ENCODE data around the gene SLC6A7.

SLC6A7 gene

DNA sequence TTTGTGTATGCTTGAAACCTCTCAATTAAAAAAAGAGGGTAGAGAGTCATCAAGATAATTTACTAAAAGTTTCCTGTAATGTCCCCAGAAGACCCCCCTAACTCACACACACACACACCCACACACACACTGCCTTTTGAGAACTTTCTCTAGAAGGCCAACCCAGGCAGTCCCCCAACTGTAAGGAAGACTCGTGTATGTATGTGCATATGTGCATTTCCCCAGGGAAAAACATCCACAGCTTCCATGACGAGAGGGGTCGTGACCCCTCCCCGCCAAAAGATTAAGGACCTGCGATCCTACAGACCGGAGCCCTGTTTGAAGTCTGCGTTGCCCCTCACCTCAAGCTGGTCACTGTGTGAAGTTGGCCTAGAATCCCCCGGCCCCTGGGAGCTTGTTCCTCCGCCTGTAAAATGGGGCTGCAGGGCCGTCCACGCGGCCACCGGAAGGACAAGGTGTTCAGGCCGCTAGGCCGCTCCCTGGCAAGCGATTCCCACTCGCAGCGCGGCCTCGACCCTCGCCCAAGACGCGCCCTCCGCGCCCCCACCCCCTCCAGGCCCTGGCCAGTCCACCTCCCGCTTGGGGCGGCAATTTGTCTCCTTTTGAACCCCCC is 23.7 kb upstream of the SLC6A7 start:
- H3K4me3 ChIP-seq (ENCODE audit: low read length): no peak overlapping the region
- H3K9ac ChIP-seq (ENCODE audit: low read depth, low read length): no peak overlapping the region

DNA sequence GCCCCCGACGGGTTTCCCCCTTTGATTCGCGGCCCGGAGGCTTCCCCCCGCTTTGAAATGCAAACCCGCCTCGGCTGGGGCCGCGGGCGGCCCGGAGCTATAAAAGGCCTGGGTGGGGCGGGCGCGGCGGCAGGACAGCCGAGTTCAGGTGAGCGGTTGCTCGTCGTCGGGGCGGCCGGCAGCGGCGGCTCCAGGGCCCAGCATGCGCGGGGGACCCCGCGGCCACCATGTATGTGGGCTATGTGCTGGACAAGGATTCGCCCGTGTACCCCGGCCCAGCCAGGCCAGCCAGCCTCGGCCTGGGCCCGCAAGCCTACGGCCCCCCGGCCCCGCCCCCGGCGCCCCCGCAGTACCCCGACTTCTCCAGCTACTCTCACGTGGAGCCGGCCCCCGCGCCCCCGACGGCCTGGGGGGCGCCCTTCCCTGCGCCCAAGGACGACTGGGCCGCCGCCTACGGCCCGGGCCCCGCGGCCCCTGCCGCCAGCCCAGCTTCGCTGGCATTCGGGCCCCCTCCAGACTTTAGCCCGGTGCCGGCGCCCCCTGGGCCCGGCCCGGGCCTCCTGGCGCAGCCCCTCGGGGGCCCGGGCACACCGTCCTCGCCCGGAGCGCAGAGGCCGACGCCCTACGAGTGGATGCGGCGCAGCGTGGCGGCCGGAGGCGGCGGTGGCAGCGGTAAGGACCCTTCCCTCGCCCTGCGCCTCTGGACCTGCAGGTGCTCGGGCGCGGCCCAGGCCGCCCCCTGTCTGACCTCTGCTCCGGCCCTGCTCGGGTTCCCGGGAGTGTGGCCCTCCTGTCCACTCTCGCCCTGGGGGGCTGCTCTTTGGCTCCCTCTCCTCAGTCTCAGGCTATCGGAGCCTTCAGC is 23.0 kb upstream of the SLC6A7 start, which contains the start of gene CDX1:
Gene CDX1 (plus strand): TSS at position 129 of the 862 bp plus-strand sequence. CDS start 99 bp downstream, at position 228.
- Histone ChIP-seq H3K9ac (ENCODE audit: low read depth, low read length) (no peak within 1 kb of the TSS), H3K4me1 (ENCODE audit: control insufficient read depth, insufficient read depth, low read length) (peaks cover 8% of the 10 kb centered on the region)

More for the DNA sequence above, 23.7 kb upstream of the SLC6A7 start:
- Histone ChIP-seq H3K4me2 (ENCODE audit: low read length) (no peak overlapping the region), H3K4me1 (ENCODE audit: control insufficient read depth, insufficient read depth, low read length) (peaks cover 10% of the 10 kb centered on the region), H3K27me3 (ENCODE audit: control insufficient read depth, insufficient read depth, low read length) (peaks cover 23% of the 10 kb centered on the region), H3K36me3 (ENCODE audit: insufficient read depth, low read length) (no peaks in the 10 kb centered on the region), H3K9me3 (replicated peaks; ENCODE audit: low read length) (no peaks in the 10 kb centered on the region)

GRCh38 chr5:150167512-150167850 is 22.4 kb upstream of the SLC6A7 start:
- H3K9me3 ChIP-seq (replicated peaks; ENCODE audit: low read length): no peaks in the 10 kb centered on the region
- H3K36me3 ChIP-seq (ENCODE audit: insufficient read depth, low read length): no peaks in the 10 kb centered on the region
- no peak overlapping the region for H3K4me3 ChIP-seq (ENCODE audit: low read length)
- no peak overlapping the region for H3K9ac ChIP-seq (ENCODE audit: low read depth, low read length)
- no peak overlapping the region for H3K4me2 ChIP-seq (ENCODE audit: low read length)
- peaks cover 29% of the 10 kb centered on the region for H3K27me3 ChIP-seq (ENCODE audit: control insufficient read depth, insufficient read depth, low read length)
- peaks cover 8% of the 10 kb centered on the region for H3K4me1 ChIP-seq (ENCODE audit: control insufficient read depth, insufficient read depth, low read length)

More for the DNA sequence above, 23.0 kb upstream of the SLC6A7 start, which contains the start of gene CDX1:
- Histone ChIP-seq H3K36me3 (ENCODE audit: insufficient read depth, low read length) (no peaks in the 10 kb centered on the region), H3K4me2 (ENCODE audit: low read length) (no peak within 1 kb of the TSS), H3K9me3 (replicated peaks; ENCODE audit: low read length) (no peaks in the 10 kb centered on the region), H3K27me3 (ENCODE audit: control insufficient read depth, insufficient read depth, low read length) (peaks cover 27% of the 10 kb centered on the region), H3K4me3 (ENCODE audit: low read length) (no peak within 1 kb of the TSS)

GRCh38 chr5:150167908-150168307 is 22.0 kb upstream of the SLC6A7 start:
- peaks cover 33% of the 10 kb centered on the region for H3K27me3 ChIP-seq (ENCODE audit: control insufficient read depth, insufficient read depth, low read length)
- H3K9ac ChIP-seq (ENCODE audit: low read depth, low read length): no peak overlapping the region

DNA sequence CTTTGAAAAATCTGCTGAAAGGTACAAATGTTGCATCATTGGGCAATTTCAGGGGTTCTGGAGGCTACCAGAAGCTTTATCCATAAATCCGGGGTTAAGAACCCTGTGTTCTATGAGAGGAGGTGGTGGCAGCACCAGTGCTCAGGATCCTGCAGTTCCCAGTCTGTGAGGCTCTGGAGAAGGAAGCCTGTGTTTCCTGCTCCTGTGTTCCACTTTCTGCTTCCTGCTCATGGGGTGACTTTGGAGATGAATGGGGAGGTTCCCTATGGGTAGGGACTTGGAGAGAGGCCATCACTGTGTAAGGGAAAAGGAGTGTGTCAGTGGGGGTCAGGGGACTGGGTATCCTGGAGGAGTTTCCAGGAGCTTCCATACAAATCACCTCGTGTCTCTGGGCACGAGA is 21.0 kb upstream of the SLC6A7 start:
- no peak overlapping the region for H3K4me2 ChIP-seq (ENCODE audit: low read length)
- H3K27me3 ChIP-seq (ENCODE audit: control insufficient read depth, insufficient read depth, low read length): peaks cover 42% of the 10 kb centered on the region
- peaks cover under 1% of the 10 kb centered on the region for H3K4me1 ChIP-seq (ENCODE audit: control insufficient read depth, insufficient read depth, low read length)
- no peaks in the 10 kb centered on the region for H3K36me3 ChIP-seq (ENCODE audit: insufficient read depth, low read length)
- no peaks in the 10 kb centered on the region for H3K9me3 ChIP-seq (replicated peaks; ENCODE audit: low read length)
- no peak overlapping the region for H3K4me3 ChIP-seq (ENCODE audit: low read length)
- H3K9ac ChIP-seq (ENCODE audit: low read depth, low read length): no peak overlapping the region

More at GRCh38 chr5:150167908-150168307, 22.0 kb upstream of the SLC6A7 start:
- Histone ChIP-seq H3K9me3 (replicated peaks; ENCODE audit: low read length) (no peaks in the 10 kb centered on the region), H3K4me3 (ENCODE audit: low read length) (no peak overlapping the region), H3K4me2 (ENCODE audit: low read length) (no peak overlapping the region), H3K4me1 (ENCODE audit: control insufficient read depth, insufficient read depth, low read length) (peaks cover 8% of the 10 kb centered on the region), H3K36me3 (ENCODE audit: insufficient read depth, low read length) (no peaks in the 10 kb centered on the region)

- H3K4me3 ChIP-seq (ENCODE audit: low read length): no peak overlapping the region
- peaks cover 42% of the 10 kb centered on the region for H3K27me3 ChIP-seq (ENCODE audit: control insufficient read depth, insufficient read depth, low read length)
- no peak overlapping the region for H3K4me2 ChIP-seq (ENCODE audit: low read length)
- no peak overlapping the region for H3K9ac ChIP-seq (ENCODE audit: low read depth, low read length)
- no peaks in the 10 kb centered on the region for H3K9me3 ChIP-seq (replicated peaks; ENCODE audit: low read length)
- no peaks in the 10 kb centered on the region for H3K36me3 ChIP-seq (ENCODE audit: insufficient read depth, low read length)
- no peaks in the 10 kb centered on the region for H3K4me1 ChIP-seq (ENCODE audit: control insufficient read depth, insufficient read depth, low read length)
These were observed 17.7 kb upstream of the SLC6A7 start for GRCh38 chr5:150172145-150172544.

DNA sequence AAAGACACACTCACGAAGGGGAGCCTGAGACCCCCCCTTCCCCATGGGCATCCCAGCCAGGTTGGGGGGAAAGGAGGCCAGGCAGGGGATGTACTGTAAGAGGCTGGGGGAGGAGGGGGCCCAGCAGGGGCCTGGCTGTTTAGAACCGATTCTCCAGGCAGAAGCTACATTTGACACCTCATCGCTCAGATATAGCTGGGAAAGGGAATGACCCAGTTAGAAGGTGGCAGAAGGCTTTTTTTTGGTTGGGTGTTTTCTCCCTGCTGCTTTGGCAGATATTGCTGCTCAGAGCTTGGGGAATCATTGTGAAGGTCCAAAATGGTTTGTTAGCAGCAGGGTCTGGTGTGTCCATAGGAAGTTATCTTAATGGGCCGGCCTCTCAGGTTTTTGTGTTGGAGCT is 17.3 kb upstream of the SLC6A7 start:
- no peak overlapping the region for H3K4me3 ChIP-seq (ENCODE audit: low read length)
- H3K4me1 ChIP-seq (ENCODE audit: control insufficient read depth, insufficient read depth, low read length): no peaks in the 10 kb centered on the region
- no peaks in the 10 kb centered on the region for H3K36me3 ChIP-seq (ENCODE audit: insufficient read depth, low read length)
- no peak overlapping the region for H3K9ac ChIP-seq (ENCODE audit: low read depth, low read length)
- H3K9me3 ChIP-seq (replicated peaks; ENCODE audit: low read length): no peaks in the 10 kb centered on the region
- peaks cover 42% of the 10 kb centered on the region for H3K27me3 ChIP-seq (ENCODE audit: control insufficient read depth, insufficient read depth, low read length)
- H3K4me2 ChIP-seq (ENCODE audit: low read length): no peak overlapping the region

GRCh38 chr5:150173161-150173560 is 16.7 kb upstream of the SLC6A7 start:
- no peak overlapping the region for H3K4me2 ChIP-seq (ENCODE audit: low read length)
- H3K4me1 ChIP-seq (ENCODE audit: control insufficient read depth, insufficient read depth, low read length): no peaks in the 10 kb centered on the region
- peaks cover 42% of the 10 kb centered on the region for H3K27me3 ChIP-seq (ENCODE audit: control insufficient read depth, insufficient read depth, low read length)
- no peaks in the 10 kb centered on the region for H3K9me3 ChIP-seq (replicated peaks; ENCODE audit: low read length)
- H3K36me3 ChIP-seq (ENCODE audit: insufficient read depth, low read length): no peaks in the 10 kb centered on the region
- no peak overlapping the region for H3K4me3 ChIP-seq (ENCODE audit: low read length)
- H3K9ac ChIP-seq (ENCODE audit: low read depth, low read length): no peak overlapping the region

GRCh38 chr5:150174285-150174684 is 15.6 kb upstream of the SLC6A7 start:
- no peak overlapping the region for H3K4me2 ChIP-seq (ENCODE audit: low read length)
- no peak overlapping the region for H3K9ac ChIP-seq (ENCODE audit: low read depth, low read length)
- H3K9me3 ChIP-seq (replicated peaks; ENCODE audit: low read length): no peaks in the 10 kb centered on the region
- no peaks in the 10 kb centered on the region for H3K36me3 ChIP-seq (ENCODE audit: insufficient read depth, low read length)
- no peaks in the 10 kb centered on the region for H3K4me1 ChIP-seq (ENCODE audit: control insufficient read depth, insufficient read depth, low read length)
- H3K27me3 ChIP-seq (ENCODE audit: control insufficient read depth, insufficient read depth, low read length): peaks cover 33% of the 10 kb centered on the region
- H3K4me3 ChIP-seq (ENCODE audit: low read length): no peak overlapping the region

DNA sequence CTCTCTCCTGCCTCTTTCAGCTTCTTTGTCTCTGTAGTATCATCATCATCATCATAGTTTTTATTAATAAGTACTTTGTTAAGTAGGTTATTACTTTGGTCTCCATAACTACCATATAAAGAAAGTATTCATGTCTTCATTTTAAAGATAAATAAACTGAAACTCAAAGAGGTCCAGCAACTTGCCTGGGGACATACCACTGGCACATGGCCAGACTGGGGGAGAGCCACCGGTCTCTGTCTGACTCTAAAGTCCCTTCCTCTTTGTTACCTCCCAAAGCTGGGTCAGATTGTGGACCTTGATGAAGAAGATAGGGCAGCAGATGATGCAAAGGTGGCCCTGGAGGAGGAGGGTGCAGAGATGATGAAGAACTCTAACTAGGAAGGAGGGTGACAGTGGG is 14.8 kb upstream of the SLC6A7 start:
- Histone ChIP-seq H3K4me3 (ENCODE audit: low read length) (no peak overlapping the region), H3K27me3 (ENCODE audit: control insufficient read depth, insufficient read depth, low read length) (peaks cover 25% of the 10 kb centered on the region), H3K4me1 (ENCODE audit: control insufficient read depth, insufficient read depth, low read length) (peaks cover under 1% of the 10 kb centered on the region), H3K4me2 (ENCODE audit: low read length) (no peak overlapping the region), H3K9ac (ENCODE audit: low read depth, low read length) (no peak overlapping the region), H3K36me3 (ENCODE audit: insufficient read depth, low read length) (no peaks in the 10 kb centered on the region), H3K9me3 (replicated peaks; ENCODE audit: low read length) (no peaks in the 10 kb centered on the region)

- Histone ChIP-seq H3K27me3 (ENCODE audit: control insufficient read depth, insufficient read depth, low read length) (peaks cover 21% of the 10 kb centered on the region), H3K36me3 (ENCODE audit: insufficient read depth, low read length) (no peaks in the 10 kb centered on the region), H3K4me3 (ENCODE audit: low read length) (no peak overlapping the region), H3K4me2 (ENCODE audit: low read length) (no peak overlapping the region), H3K9ac (ENCODE audit: low read depth, low read length) (no peak overlapping the region), H3K4me1 (ENCODE audit: control insufficient read depth, insufficient read depth, low read length) (peaks cover 5% of the 10 kb centered on the region), H3K9me3 (replicated peaks; ENCODE audit: low read length) (no peaks in the 10 kb centered on the region)
These were observed 14.3 kb upstream of the SLC6A7 start for GRCh38 chr5:150175536-150175935.
